C4-2B (cell line): ENCODE data around the gene OR7A10.

ENCODE experiments used
- ZFX ChIP-seq: fragments of 450-650 bp; IDR thresholded peaks from 2 replicates; pipeline ENCODE4 v1.6.1; 2017
- TF ChIP-seq, protein P1 (sequence below): fragments of 450-650 bp; conservative IDR thresholded peaks from 2 replicates; pipeline ENCODE4 v1.5.1; 2017; ENCODE audit warnings: mild to moderate bottlenecking

GRCh38 chr19:14840206-14840605 lies 8.5 kb downstream of the OR7A10 start:
- TF ChIP-seq, protein P1, sequence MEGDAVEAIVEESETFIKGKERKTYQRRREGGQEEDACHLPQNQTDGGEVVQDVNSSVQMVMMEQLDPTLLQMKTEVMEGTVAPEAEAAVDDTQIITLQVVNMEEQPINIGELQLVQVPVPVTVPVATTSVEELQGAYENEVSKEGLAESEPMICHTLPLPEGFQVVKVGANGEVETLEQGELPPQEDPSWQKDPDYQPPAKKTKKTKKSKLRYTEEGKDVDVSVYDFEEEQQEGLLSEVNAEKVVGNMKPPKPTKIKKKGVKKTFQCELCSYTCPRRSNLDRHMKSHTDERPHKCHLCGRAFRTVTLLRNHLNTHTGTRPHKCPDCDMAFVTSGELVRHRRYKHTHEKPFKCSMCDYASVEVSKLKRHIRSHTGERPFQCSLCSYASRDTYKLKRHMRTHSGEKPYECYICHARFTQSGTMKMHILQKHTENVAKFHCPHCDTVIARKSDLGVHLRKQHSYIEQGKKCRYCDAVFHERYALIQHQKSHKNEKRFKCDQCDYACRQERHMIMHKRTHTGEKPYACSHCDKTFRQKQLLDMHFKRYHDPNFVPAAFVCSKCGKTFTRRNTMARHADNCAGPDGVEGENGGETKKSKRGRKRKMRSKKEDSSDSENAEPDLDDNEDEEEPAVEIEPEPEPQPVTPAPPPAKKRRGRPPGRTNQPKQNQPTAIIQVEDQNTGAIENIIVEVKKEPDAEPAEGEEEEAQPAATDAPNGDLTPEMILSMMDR = no peak
- TF ChIP-seq ZFX = no peak
